GM18873 (cell line): Measurements from ENCODE around the gene CELSR1.
"Not testable (repeated sequence)": the region's sequence is repeated elsewhere in the genome, so short reads cannot be mapped to it uniquely, and the experiment has no call there.

ENCODE experiments used
- ATAC-seq: cut with Tn5 transposase; IDR thresholded peaks from one replicate; pipeline ENCODE4 v1.9.1; 2021; ENCODE audit warnings: mild to moderate bottlenecking, moderate library complexity, moderate number of reproducible peaks; ENCODE audit not compliant: unreplicated experiment, low FRiP score

CELSR1 gene

DNA sequence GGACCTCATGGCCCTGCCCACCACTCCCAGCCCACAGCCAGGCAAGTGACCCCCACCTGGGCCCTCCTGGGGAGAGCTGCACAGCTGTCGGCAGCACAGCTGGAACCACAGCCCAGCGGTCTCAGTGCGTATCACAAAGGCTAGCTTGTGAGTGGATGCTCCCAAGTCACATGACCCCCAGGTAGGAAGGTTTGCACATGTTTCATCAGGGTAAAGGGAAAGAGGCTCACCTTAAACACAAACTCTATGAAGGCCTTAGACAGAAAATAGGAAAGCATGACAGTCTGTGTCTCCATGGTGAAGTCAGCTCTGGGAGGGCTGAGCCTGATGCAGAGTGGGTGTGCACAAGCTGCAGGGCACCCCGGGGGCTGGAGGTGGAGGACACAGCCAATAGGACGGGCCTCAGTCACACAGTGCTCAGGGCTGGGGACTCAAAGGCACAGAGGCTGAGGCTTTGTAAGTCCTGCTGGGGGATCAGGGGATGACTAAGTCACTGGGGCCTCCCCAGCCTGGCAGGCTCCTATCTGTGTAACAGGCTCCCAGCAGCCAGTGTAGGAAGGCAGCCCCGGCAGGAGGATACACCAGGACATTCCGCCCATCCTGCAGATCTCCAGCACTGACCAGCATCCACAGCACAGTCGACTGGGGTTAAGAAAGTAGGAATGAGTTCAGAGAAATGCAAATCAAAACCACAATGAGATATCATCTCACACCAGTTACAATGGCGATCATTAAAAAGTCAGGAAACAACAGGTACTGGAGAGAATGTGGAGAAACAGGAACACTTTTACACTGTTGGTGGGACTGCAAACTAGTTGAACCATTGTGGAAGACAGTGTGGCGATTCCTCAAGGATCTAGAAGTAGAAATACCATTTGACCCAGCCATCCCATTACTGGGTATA, 22.0 kb downstream of the CELSR1 start:
- no peak for ATAC-seq

DNA sequence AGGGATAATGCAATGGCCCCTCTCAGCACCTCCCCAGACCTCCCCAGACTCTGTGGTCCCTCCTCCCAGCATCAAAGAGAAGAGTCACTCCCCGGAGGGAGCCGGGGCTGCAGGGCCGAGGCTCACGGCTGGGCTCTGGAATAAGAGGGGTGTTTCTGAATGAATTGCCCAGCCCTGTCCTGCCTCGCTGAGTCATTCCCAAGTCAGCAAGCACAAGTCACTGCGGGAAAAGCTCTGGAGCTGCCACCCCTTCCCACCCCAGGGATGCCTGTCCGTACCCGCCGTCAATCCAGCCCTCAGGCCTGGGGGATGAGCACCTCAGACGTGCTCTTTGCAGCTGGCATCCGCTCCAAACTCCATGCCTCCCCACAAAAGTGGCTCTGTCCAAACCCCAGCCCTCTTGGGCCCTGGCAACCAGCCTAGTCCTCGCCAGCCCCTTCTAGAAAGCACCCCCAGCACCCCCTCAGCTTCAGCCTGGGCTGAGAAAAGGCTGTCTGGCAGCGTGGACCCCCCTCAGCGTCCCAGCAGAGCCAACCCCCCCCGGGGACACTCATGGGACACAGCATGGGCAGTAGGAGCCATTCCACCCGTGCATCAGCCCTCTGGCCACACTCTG, 22.7 kb downstream of the CELSR1 start:
- ATAC-seq = no peak

DNA sequence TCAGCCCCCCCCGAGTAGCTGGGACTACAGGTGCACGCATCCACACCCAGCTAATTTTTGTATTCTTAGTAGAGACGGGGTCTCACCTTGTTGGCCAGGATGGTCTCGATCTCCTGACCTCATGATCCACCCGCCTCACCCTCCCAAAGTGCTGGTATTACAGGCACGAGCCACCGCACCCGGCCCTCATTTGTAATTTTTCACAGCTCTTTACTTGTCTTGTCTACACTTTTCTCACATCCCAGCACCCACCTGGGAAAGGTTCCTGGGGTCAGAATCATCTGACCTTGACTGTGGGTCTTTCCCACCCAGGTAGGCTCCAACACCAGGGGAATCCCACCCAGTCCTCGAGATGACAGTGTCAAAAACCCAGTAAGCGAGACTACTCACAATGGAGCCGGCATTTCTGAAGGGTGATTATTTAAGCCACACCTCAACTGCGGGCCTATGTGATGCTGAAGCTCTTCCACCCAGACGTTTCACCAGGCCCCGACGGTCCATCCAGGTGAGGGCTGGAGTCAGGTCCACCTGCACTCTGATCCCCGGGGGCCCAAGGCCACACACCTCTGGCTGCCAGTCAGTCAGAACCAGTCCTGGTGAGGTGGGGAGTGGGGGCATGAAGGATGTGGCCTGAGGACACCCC, 23.4 kb downstream of the CELSR1 start:
- ATAC-seq = no peak

DNA sequence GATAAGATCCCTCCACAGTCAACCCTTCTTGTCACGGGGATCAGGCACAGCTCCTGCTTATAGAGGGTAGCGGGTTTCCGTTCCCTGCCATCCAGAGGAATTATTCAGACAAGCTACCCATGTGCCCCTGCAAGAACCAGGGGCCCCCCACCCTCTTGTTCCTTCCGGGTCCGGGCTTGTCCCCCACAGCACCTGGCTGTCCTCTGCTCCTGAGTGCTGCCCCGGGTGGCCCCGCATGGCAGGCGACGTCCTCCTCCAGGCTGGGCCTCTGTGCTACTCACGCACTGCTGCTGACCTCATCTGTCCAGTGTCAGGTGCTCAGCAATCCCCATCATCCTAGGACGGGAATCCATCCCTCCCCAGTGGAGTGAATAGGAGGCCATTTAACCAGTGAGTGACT, 24.7 kb downstream of the CELSR1 start:
- no peak for ATAC-seq

DNA sequence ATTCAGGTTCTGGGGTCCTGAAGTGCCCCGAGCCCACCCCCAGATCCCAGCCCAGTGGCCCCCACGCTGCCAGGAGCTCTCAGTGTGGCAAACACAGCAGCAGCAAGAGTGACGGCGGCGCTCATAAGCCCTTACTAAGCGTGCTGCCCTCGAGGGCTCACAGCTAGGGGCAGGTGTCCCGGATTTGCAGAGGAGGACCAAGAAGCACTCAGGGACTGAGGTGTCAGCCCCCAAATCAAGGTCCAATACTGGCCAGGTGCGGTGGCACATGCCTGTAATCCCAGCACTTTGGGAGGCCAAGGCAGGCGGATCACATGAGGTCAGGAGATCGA, 25.4 kb downstream of the CELSR1 start:
- ATAC-seq = no peak

DNA sequence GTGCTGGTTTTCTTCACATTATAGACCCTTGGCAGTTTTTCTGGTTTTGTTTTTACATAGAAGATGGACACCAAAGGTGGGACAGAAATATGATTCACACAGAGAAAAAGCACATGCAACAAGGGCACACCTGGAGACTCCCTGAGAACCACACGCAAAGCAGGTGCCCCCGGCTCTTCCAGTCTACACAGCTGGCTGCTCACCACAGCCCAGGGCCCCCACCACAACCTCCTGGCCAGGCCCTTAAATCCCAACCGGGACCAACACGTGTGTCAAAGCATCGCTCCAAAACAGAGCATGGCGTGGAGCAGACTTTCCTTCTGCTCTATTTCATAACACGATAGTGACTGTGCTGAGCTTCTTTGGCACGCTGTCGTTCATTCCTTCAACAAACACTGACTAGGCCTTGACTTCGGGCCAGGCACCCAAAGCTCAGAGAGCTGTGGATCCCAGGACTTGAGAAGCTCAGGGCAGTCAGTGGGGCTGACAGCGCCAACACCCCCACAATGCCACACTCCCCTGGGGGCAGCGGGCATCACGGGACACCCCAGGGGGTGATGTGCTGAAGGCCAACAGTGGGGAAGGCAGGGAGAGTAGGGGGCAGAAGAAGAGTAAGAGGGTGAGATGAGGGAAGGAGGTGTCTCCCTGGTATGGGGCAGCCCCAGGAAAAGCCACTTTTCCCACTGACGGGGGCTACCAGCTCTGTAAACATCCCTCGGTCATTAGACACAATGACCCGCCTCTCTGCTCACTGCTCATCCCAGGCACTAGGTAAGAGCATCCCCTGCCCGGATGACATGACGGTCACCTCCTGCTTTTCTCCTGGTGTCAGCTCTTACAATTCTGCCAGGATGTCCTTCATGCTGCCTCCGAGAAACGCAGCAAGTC, 26.0 kb downstream of the CELSR1 start:
- no peak for ATAC-seq

DNA sequence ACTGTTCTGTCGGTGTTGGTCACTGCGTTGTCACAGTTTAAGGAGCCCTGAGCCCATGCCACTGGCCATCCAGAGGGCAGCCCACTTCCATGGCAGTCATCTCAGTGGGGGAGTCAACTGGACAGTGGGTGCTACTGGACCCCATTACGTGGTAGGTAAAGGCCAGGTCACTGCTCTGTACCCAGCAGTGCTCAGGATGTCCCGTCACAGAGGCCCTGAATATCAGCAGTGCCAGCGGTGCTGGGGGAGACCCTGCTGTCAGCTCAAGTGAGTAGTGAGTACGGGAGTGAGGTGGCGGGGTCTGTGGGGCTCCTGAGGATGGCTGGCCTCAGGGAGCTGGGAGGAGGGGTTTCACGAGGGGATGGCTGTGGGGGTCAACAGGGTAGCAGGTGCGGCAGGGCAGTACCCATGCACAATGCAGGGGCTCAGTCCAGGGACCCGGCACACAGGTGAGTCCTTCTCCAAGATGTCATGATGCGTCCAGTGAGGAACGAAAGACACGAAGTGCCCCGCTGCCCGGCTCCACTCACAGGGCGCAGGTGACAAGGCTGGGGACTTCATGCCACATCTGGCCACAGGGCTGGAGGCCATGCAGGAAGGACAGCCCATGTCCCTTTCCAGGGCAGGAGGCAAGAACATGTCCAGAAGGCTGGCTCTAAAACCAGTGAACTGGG, 27.9 kb downstream of the CELSR1 start:
- no peak for ATAC-seq

DNA sequence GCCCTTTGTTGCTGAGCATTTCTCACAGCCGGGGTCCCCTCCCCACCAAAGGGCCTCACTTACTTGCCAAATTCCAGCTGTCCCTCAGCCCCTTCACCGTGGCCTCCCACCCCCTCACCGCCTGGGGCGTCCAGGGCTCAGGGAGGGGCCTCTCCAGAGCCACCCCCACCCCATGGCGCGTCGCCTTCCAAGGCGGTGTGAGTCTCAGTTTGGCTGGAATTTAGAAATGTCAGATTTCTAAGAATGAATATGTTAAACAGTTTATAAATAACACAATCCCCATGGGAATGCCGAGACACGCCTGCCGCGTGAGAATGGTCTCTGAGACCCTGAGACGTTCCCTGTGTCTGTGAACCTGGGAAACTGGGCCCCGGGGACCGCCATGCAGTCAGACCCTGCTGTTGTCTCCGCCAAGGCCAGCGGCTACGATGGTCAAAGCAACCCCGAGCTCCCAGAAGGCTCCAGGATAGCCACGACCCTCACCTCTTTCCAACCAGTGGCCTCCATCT, 28.9 kb downstream of the CELSR1 start:
- no peak for ATAC-seq

DNA sequence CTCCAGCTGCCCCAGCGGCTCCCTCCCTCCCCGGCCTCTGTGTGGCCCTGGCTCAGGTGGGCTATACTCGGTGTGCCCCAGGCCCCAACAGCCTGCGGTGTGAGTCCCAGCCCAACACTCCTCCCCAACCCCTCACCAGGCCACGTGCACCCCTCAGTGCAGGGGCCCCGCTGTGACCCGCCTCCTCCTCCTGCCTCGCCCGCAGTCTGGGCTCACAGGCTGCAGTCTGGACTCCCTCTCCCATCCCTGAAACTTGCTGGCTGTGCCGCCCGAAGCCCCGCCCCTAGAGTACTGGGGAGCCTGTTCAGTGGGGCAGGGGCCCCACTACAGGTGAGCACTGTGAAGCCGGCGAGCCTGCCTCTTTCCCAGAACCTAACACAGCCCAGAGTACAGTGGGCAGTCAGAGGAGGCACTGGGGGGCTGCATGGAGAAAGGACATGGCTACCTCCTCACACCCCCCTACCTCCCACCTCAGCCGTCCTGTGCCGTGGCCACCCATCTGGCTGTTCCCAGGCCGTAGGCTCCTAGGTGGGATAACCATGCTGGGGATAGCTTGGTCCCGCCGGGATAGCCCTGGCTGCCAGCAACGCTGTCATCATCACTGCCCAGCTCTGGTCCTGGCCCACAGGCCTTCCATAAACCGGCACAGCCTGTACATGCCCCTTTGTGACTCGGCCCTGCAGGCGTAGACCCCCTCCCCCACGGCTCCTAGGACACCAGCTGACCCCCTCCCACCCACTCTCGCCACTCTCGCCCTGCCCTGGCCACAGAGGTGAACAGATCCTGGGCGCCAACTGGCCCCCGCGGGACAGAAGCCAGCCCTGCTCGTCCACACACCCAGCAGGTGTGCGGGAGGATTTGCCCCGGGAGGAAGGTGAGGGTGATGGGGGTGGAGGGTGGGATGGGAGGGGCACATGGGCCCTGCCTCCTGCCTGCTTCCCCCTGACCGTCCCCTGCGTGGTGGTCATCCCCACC, 29.7 kb downstream of the CELSR1 start:
- no peak for ATAC-seq

DNA sequence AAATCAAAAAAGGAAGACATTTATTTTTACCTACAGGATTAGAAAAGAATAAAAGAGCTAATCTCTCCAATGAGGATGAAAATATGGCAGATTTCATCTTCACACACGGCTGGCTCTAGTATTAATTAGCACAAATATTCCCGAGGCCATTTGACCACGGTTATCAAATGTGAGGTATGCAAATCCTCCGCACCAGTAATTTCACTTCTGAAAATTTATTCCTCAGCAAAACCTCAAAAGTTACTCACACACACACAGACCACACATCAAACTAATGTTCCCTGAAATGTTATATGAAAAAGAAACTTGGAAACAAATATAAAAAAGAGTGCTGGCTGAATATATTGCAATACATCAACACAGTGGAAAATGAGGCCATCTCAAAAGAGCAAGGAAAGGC, 32.8 kb downstream of the CELSR1 start:
- no peak for ATAC-seq

DNA sequence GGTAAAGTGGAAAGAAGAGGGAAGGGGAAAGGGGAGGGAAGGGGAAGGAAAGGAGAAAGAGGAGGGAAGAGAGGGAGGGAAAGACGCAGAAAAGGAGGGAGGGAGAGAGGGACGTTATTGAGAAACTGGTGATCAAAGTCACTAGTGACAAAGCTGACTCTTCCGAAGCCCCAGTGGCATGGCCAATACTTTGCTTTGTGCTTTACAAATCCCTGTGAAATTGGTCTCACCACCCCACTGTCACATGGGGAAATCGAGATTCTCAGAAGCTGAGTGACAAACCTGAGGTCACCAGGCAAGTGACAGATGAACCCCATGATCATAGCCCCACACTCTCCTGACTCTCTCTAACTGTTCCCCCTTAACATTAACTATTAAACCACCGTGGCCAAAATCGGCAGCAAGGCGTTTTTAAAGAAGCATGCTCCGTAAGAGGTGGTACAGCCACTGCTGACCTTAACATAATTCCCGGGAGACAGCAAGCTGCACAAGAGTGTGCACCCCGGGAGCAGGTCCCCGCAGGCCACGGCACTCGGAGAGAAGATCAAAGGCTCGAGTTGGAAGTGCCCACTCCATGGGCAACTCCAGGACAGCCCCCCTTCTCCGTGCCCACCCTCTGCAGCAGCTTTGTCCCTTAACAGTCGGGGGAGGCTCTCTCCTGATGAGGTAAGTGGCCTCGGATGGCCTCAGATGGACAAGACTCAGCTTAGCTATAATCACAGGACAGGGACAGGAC, 34.8 kb downstream of the CELSR1 start:
- no peak for ATAC-seq

DNA sequence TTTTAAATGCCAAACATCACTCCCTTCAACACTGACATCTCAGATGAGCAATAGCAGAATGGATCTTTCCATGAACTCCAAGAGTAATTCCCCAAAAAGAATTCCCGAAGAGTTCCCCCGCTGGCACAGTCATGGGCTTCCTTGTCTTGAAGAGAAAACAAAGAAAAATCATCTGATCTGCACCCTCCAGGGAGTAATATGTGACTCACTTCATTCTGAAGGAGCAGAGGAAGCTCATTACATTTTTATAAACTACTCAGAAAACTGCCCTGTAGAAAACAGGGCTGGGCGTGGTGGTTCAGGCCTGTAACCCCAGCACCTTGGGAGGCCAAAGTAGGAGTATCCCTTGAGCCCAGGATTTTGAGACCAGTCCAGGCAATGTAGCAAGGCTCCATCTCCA, 35.7 kb downstream of the CELSR1 start:
- ATAC-seq = no peak

DNA sequence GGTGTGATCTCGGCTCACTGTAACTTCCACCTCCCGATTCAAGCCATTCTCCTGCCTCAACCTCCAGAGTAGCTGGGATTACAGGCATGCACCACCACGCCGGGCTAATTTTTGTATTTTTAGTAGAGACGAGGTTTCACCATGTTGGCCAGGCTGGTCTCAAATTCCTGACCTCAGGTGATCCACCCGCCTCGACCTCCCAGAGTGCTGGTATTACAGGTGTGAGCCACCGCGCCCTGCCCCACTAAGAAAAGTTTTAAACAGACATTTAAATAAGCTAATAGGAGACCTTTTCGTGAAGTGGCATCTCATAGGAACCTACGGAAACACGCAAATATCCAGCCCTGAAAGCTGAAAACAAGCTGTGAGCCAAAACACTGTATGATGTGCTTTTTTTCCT, 36.2 kb downstream of the CELSR1 start:
- ATAC-seq = not testable (repeated sequence)

DNA sequence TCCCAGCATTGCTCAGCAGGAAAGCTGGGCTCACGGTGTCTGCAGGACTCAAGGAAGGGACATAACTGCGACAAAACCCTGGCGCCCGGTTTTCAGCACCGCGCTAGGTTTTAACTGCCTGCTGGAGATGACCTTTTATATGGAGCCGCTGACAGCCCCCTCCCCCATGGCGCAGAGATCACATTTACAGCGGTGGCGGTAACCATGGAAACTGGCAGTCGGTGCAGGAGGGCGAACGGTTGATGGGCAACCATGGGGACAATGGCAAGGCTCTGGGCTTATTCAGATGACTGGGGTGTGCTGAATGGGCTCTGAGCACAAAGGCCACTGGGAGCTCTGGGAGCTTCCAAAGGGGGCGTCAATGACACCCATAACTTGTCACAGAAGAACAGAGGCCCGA, 37.2 kb downstream of the CELSR1 start:
- no peak for ATAC-seq

DNA sequence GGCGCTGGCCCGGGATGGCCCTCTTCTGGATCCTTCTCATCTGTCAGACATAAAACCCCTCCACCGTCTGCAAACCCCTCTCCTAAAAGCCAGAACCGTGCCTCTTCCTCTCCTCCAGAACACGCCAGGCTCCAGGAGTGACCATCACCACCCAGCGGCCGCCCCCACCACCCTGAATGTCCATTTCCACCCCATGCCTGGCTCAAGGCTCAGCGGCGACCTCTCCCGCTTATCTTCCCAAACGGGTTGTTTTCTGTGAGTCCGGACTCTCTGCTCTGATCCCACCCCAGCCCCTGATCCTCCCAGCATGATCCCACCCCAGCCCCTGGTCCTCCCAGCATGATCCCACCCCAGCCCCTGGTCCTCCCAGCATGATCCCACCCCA, 37.6 kb downstream of the CELSR1 start:
- ATAC-seq = no peak

DNA sequence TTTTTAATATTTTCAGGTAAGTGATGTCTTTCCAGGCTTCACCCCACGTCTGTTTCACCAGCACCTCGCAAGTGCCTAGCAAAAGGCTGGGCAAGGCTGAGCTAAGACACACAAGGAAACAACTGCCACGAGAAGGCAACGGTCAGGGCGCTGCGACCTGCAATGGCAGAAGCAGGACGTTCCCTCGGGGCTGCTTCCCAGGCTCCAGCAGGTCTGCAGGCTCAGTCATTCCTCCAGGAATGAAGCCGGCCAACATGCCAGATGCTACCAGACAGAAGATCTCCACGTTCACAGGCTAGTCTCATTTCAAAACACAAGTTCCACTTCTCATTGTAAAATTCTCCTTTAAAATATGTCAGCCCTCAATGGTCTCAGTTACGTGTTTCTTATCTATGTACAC, 45.5 kb downstream of the CELSR1 start:
- no peak for ATAC-seq

DNA sequence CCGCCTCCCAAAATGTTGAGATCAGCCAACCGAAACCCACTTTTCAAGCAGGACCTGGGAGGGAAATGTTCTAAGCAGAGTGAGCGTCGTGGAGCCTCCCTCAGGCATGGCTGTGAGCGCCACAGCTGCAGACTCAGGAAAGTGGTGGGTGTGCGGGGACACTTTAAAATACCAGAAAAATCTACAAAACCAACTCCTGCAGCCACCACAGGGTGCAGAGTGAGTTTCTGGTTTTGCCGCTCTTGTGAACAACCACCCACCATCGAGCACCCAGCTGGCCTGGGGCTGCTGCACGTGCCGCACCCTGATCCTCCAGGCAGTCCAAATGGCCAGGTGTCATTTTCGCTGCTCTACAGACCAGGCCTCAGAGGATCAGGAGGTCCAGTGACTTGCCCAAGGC, 46.9 kb downstream of the CELSR1 start:
- no peak for ATAC-seq

DNA sequence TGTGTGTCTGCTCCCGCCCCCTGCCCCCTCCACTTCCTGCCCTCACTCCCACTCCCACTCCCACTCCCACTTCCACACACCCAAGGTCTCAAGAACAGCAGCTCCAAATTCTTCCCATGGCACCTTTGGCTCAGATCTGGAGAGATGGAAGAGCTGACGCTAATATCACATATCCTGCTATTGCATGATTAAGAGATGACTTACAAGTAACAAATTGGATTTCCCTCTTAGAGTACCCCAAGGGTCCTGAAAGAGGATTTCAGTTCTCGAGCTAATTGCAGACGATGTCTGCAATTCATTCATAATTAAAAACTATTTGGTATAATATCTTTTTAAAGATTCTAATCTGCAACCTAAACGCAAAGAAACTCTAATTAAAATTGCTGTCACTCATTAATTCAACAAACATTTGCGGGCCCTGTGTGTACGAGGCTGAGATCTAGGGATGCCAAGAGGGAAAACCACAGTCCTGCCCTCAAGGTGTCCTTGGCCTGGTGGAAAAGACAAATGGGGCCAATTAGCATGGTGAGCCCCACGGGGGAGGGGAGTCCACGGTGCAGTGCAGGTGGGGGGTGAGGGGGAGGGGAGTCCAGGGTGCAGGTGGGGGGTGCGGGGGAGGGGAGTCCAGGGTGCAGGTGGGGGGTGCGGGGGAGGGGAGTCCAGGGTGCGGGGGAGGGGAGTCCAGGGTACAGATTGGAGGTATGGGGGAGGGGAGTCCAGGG, 50.3 kb downstream of the CELSR1 start:
- no peak for ATAC-seq
